Fibroblast of upper back skin (primary cell): ENCODE results near the gene ZNF740.
A peak's percentile ranks its signal among the peaks of the same experiment; 100 is the strongest.

Experiments
- DNase-seq: peaks from one replicate; pipeline ENCODE4 v3.0.0-alpha.2; 2013

Gene ZNF740

GRCh38 chr12:53230108-53230845 is 49.8 kb downstream of the ZNF740 start:
- DNase-seq, result no peak

GRCh38 chr12:53231671-53231920 is 51.1 kb downstream of the ZNF740 start:
- DNase-seq, result no peak

- DNase-seq, result peak; percentile 61
Observed at GRCh38 chr12:53231921-53232645, 51.6 kb downstream of the ZNF740 start, which contains the start of gene RARG. RARG (minus strand) TSS chr12:53232209; CDS start chr12:53227545, 4,664 bp downstream.

GRCh38 chr12:53232646-53233461 is 52.3 kb downstream of the ZNF740 start:
- DNase-seq, result peak; percentile 9

- DNase-seq, result peak; percentile 28
Observed at GRCh38 chr12:53233671-53234121, 53.2 kb downstream of the ZNF740 start.

- no peak for DNase-seq
Observed at GRCh38 chr12:53234271-53234914, 53.9 kb downstream of the ZNF740 start.

- no peak for DNase-seq
Observed at GRCh38 chr12:53235164-53235563, 54.6 kb downstream of the ZNF740 start.

GRCh38 chr12:53235742-53236442 is 55.4 kb downstream of the ZNF740 start:
- DNase-seq, result no peak

- no peak for DNase-seq
Observed at GRCh38 chr12:53236443-53237111, 56.1 kb downstream of the ZNF740 start.

- no peak for DNase-seq
Observed at GRCh38 chr12:53239643-53240258, 59.2 kb downstream of the ZNF740 start.

- DNase-seq, result no peak
Observed at GRCh38 chr12:53241623-53242412, 61.3 kb downstream of the ZNF740 start.

- DNase-seq, result no peak
Observed at GRCh38 chr12:53244337-53244736, 63.8 kb downstream of the ZNF740 start.
